Brain microvascular endothelial cell (primary cell): Measurements from ENCODE around the gene TIAM2.

Experiments
- DNase-seq: peaks from one replicate; pipeline ENCODE4 v3.0.0-alpha.2; 2020
- H3K27ac ChIP-seq: fragments of 250-450 bp; sonication (Bioruptor Pico); 2 replicates; pipeline ENCODE4 v1.5.1; 2020; ENCODE audit warnings: mild to moderate bottlenecking, moderate library complexity
- H3K27me3 ChIP-seq: fragments of 250-450 bp; sonication (Bioruptor Pico); replicated peaks from 2 replicates; pipeline ENCODE4 v1.5.1; 2020; ENCODE audit warnings: mild to moderate bottlenecking
- H3K36me3 ChIP-seq: fragments of 250-450 bp; sonication (Bioruptor Pico); replicated peaks from 2 replicates; pipeline ENCODE4 v1.5.1; 2020; ENCODE audit warnings: mild to moderate bottlenecking
- H3K4me3 ChIP-seq: 2 replicates; pipeline ENCODE4 v1.5.1; 2011; ENCODE audit warnings: low read depth, mild to moderate bottlenecking, control low read depth, low read length, moderate library complexity
- CTCF ChIP-seq: IDR thresholded peaks from 2 replicates; pipeline ENCODE4 v1.5.1; 2011; ENCODE audit warnings: low read depth, mild to moderate bottlenecking, moderate library complexity, low read length, control low read depth, inconsistent platforms; ENCODE audit errors: missing control alignments
- in situ Hi-C: cut with HindIII; loops from 2 replicates; pipeline ENCODE4 v1.10.0; 2017; ENCODE audit warnings: low sequenced_read_pairs, low pct_ligation_motif_present

Gene TIAM2

GRCh38 chr6:155078331-155078745 is 83.2 kb downstream of the TIAM2 start:
- in situ Hi-C loops: no loop called here
- Histone ChIP-seq H3K27ac (no peak overlapping the region), H3K27me3 (no peaks in the 10 kb centered on the region), H3K4me3 (no peak overlapping the region), H3K36me3 (no peaks in the 10 kb centered on the region)
- no peak for DNase-seq
- no peak for TF ChIP-seq CTCF

GRCh38 chr6:155079985-155080452 is 84.9 kb downstream of the TIAM2 start:
- no peak overlapping the region for H3K27ac ChIP-seq
- TF ChIP-seq CTCF: no peak
- H3K36me3 ChIP-seq: no peaks in the 10 kb centered on the region
- in situ Hi-C loops: no loop called here
- no peaks in the 10 kb centered on the region for H3K27me3 ChIP-seq
- no peak overlapping the region for H3K4me3 ChIP-seq
- no peak for DNase-seq

GRCh38 chr6:155080881-155081845 is 86.0 kb downstream of the TIAM2 start:
- Histone ChIP-seq H3K36me3 (no peaks in the 10 kb centered on the region), H3K27me3 (no peaks in the 10 kb centered on the region), H3K4me3 (no peak overlapping the region), H3K27ac (no peak overlapping the region)
- no peak for DNase-seq
- in situ Hi-C loops: no loop called here
- no peak for TF ChIP-seq CTCF

- in situ Hi-C loops: no loop called here
- Histone ChIP-seq H3K27ac (peak overlapping the region; percentile 19), H3K27me3 (no peaks in the 10 kb centered on the region), H3K36me3 (no peaks in the 10 kb centered on the region), H3K4me3 (no peak overlapping the region)
- TF ChIP-seq CTCF: no peak
- DNase-seq: peak; percentile 48
Measured at GRCh38 chr6:155084431-155085123, 89.5 kb downstream of the TIAM2 start.

- DNase-seq: peak; percentile 45
- no peak overlapping the region for H3K27ac ChIP-seq
- H3K4me3 ChIP-seq: no peak overlapping the region
- H3K36me3 ChIP-seq: no peaks in the 10 kb centered on the region
- in situ Hi-C loops: no loop called here
- H3K27me3 ChIP-seq: no peaks in the 10 kb centered on the region
- TF ChIP-seq CTCF: no peak
Measured at GRCh38 chr6:155085582-155086257, 90.6 kb downstream of the TIAM2 start.
